NCI-H82 treated with DMSO at 0.1 percent for 48 hours (cell line): ENCODE data around the gene LRCH2.
"Not testable (repeated sequence)": the region's sequence is repeated elsewhere in the genome, so short reads cannot be mapped to it uniquely, and the experiment has no call there.

ENCODE experiments used
- DNase-seq: peaks from one replicate; lab custom pipeline; 2025; ENCODE audit not compliant: unreplicated experiment; lab: John Stamatoyannopoulos, UW

LRCH2 gene

DNA sequence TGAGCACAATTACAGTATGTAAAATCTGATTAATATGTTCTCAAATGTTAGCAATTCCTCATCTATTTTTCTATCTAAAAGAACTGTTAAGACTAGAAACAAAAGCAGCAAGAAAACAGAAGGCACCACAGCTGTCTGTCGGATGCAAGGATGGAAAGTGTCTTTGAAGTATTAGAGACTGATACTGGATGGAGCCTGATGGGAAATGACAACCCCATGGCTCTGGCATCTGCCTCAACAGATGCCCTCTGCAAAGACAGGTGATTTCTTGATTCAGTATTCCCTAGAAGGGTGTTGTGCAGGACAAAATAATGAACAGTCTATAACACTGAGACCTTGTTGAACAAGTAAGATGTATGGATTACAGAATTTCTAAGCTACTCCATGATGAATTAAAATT is 19.7 kb downstream of the LRCH2 start:
- no peak for DNase-seq

DNA sequence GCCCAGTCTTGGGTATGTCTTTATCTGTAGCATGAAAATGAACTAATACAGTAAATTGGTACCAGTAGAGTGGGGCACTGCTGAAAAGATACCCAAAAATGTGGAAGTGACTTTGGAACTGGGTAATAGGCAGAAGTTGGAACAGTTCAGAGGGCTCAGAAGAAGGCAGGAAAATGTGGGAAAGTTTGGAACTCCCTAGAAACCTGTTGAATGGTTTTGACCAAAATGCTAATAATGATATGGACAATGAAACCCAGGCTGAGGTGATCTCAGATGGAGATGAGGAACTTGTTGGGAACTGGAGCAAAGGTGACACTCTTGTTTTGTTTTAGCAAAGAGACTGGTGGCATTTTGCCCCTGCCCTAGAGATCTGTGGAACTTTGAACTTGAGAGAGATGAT is 24.3 kb downstream of the LRCH2 start:
- DNase-seq: not testable (repeated sequence)

DNA sequence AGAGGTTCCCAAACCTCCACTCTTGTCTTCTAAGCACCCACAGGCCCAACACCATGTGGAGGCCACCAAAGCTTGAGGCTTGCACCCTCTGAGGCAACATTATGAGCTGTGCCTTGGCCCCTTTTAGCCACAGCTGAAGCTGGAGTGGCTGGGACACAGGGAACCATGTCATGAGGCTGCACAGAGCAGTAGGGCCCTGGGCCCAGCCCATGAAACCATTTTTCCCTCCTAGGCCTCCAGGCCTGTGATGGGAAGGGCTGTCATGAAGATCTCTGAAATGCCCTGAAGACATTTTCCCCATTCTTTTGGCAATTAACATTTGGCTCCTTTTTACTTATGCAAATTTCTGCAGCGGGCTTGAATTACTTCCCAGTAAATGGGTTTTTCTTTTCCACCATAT is 29.9 kb downstream of the LRCH2 start:
- DNase-seq: no peak

DNA sequence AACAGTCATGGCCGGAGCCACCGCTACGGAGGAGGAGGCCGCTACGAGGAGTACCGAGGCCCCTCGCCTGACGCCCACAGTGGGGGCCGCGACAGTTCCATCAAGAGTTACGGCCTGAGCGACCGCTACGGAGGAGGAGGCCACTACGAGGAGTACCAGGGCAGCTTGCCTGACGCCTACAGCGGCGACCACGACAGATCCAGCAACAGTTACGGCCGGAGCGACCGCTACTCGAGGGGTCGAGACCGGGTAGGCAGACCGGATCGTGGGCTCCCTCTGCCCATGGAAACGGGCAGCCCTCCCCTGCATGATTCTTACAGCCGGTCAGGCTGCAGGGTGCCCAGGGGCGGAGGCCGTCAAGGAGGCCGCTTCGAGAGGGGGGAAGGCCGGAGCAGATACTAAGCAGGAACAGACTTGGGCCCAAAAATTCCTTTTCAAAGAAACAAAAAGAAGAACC is 41.6 kb downstream of the LRCH2 start:
- DNase-seq: no peak

DNA sequence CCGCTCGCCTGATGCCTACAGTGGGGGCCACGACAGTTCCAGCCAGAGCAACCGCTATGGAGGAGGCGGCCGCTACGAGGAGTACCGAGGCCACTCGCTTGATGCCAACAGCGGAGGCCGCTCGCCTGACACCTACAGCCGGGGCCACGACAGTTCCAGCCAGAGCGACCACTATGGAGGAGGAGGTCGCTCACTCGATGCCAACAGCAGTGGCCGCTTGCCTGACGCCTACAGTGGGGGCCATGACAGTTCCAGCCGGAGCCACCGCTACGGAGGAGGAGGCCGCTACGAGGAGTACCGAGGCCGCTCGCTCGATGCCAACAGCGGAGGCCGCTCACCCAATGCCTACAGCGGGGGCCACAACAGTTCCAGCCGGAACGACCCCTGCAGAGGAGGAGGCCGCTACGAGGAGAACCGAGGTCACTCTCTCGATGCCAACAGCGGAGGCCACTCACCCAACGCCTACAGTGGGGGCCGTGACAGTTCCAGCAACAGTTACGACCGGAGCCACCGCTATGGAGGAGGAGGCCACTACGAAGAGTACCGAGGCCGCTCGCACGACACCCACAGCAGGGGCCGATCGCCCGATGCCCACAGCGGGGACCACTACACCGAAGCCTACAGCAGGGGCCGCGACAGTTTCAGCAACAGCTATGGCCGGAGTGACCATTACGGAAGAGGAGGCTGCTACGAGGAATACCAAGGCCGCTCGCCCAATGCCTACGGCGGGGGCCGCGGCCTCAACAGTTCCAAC is 42.2 kb downstream of the LRCH2 start:
- no peak for DNase-seq

DNA sequence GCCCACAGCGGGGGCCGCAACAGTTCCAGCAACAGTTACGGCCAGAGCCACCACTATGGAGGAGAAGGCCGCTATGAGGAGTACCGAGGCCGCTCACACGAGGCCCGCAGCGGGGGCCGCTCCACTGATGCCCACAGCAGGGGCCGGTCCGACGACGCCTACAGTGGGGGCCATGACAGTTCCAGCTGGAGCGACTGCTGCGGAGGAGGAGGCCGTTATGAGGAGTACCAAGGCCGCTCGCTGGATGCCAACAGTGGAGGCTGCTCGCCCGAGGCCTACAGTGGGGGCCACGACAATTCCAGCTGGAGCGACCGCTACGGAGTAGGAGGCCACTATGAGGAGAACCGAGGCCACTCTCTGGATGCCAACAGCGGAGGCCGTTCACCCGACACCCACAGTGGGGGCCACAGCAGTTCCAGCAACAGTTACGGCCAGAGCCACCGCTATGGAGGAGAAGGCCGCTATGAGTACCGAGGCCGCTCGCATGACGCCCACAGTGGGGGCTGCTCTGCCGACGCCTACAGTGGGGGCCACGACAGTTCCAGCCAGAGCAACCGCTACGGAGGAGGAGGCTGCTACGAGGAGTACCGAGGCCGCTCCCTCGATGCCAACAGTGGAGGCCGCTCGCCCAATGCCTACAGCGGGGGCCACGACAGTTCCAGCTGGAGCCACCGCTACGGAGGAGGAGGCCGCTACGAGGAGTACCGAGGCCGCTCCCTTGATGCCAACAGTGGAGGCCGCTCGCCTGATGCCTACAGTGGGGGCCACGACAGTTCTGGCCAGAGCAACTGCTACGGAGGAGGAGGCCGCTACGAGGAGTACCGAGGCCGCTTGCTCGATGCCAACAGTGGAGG is 43.0 kb downstream of the LRCH2 start:
- no peak for DNase-seq

DNA sequence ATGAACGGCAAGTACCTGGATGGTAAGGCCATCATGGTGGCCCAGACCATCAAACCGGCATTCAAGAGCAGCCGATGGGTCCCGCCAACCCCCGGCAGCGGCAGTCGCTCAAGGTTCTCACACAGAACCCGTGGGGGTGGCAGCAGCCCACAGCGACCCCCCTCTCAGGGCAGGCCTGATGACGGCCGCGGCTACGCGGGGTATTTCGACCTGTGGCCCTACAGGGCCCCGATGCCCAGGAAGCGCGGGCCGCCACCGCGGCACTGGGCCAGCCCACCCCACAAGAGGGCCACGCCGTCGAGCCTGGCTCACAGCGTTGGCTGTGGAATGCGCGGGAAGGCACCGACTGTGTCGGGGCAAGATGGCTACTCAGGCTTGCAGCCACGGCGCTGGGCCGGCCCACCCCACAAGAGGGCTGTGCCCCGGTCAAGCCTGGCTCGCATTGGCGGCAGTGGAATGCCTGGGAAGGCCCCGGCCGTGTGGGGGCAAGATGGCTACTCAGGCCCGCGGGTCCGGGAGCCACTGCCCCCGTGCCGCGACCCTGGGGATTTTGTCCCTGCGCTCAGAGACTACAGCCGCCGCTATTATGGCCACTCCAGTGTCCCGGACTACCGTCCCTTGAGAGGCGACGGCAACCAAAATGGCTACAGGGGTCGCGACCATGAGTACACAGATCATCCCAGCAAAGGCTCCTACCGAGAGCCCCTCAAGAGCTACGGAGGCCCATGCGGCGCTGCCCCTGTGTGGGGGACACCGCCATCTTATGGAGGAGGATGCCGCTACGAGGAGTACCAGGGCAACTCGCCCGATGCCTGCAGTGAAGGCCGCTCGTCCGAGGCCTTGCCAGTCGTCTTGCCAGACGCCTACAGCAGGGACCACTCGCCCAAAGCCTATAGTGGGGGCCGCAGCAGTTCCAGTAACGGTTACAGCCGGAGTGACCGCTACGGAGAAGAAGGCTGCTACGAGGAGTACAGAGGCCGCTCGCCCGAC is 44.0 kb downstream of the LRCH2 start:
- no peak for DNase-seq

DNA sequence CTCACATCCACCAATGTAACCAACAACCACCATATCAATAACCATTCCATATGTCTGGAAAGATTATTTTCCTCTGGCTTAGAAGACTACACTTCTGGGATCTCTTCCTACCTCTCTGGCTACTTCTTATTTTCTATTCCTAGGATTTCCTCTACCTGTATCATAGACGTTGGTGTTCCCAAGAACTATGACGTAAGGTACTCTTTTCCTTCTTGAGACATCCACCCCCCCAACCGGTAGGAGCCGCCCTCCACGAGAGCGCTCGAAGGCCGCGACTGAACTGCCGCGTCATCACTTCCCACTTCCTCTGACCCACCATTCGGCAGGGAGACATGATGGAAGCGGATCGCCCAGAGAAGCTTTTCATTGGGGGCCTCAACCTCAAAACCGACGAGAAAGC is 44.8 kb downstream of the LRCH2 start, which contains the start of gene RBMXL3:
TSS of gene RBMXL3 (plus strand) at position 301 of the 400 bp plus-strand sequence. CDS start at position 333, 32 bp downstream.
- no peak for DNase-seq

DNA sequence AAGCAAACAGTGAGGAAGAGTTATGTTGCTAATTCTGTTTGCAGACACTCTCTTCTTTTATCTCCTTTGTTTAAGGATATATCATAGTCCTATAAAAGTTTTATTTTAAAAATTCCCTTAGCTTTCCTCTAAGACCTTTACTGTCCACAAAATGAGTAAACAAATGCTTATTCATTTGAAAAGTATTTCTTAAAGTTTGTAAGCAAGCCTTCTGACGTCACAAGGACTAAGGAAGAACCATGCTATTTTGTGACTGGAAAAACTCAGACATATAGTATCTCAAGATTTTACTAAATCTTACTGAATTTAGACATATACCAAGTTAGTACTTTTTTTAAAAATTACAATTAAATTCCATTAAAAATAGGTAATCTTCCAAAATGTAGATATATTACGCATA is 49.9 kb downstream of the LRCH2 start:
- DNase-seq: no peak

DNA sequence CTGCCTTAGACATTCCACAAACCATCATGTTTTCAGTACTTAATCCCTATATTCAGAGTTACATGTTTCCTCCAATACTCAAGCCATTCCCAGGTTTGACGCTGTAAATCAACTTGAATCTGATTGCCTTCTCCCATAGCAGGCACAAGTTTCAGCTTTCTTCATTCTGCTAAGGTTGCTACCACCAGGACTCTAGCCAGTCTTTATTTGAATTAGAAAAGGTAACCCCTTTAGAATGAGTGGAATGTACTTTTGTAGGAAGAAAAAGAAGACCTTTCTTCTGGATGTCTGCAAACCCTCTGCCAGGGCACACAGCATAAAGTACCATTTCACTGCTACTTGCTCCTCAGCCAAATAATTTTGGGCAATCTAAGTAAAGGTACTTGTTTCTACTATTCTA is 55.4 kb downstream of the LRCH2 start:
- DNase-seq: no peak

DNA sequence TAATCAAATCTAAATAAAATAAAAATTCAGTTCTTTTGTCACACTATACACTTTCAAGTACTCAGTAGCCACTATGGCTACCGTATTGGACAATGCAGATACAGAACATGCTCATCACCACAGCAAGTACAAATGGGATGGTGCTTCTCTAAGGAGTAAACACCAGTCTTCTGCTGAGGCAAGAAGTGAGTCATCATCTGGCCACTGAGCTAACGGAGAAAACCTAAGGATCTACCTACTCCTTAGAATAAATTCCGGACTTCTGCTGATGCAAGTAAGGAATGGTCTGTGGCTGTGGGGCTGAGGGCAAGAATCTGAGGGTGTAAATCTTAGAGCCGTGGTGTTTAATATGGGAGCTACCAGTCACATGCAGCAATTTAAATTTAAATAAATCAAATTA is 56.0 kb downstream of the LRCH2 start:
- DNase-seq: no peak

DNA sequence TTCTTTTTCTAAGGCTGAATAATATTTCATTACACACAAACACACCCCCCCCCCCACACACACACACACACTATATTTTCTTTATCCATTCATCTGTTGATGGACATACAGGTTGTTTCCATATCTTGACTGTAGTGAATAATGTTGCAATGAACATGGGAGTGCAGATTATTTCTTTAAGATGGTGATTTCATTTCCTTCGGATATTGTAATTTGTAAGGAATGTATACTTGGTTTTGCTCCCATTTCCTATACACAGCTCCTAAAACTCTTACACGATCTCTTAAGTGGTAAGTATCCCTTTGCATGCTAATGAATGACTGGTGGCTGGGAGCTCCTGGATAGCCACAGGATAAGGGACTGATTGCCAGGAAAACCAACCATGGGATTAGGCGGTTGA is 59.3 kb downstream of the LRCH2 start:
- DNase-seq: no peak

DNA sequence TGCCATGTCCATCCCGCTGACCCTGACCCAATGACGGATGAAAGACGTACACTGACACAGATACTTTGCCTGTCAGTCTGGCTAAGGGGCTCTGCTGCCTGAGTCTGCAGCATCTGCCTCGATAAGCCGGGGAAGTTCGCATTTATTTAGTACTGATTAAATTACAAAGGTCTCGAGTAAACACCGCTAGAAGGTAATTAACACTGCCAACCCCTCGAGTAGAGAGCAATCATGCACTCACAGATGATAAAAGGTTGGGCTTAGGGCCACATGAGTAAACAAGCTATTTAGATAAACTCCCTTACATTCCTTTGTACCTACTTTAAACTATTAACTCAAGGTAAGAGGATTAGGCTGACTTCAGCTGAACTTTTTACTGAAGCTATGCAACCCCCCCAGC is 60.7 kb downstream of the LRCH2 start:
- peak; percentile 59 for DNase-seq

DNA sequence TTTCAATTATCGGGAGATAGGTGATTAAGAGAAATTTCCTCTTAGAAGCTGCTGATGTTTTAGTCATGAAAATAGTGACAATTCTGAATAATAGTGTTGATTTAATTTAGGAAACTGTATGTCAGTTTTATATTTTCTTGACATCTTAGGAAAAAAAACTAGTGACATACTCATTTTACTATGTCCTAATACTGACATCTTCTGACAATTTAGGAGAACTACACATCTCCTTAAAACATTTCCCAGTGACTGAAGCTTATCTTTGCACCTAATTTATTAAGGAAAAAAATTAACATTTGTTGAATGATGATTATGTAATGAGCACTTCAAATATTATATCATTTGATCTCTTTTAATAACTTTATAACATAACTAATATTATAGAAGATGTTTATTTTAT is 86.7 kb downstream of the LRCH2 start:
- peak; percentile 6 for DNase-seq

DNA sequence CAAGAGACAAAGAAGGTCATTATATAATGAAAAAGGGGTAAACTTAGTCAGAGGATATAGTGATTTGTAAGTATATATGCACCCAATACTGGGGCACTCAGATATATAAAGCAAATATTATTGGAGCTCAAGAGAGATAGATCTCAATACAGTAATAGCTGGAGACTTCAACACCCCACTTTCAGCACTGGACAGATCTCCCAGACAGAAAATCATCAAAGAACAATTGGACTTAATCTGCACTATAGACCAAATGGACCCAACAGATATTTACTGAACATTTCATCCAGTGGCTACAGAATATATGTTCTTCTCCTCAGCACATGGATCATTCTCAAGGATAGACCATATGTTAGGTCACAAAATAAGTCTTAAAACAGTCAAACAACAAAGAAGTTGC is 91.8 kb downstream of the LRCH2 start:
- no peak for DNase-seq

DNA sequence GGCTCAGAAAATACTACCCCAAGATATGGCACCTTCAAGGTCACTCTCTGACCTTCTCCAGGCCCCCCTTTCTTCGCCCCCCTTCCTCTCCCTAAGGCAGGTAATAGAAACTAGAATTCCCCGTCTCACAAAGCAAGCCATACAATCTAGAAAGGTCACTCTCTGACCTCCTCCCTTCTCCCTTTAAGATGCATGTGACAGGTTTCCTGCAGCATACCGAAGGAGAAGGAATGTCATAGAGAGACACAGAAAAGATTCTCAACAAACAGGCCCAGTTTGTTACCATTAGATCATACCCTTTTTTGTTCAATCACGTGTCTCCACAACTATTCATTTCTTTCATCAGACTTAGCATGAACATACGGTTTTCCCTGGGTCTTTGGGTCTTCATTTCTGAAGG is 95.9 kb downstream of the LRCH2 start:
- DNase-seq: no peak

DNA sequence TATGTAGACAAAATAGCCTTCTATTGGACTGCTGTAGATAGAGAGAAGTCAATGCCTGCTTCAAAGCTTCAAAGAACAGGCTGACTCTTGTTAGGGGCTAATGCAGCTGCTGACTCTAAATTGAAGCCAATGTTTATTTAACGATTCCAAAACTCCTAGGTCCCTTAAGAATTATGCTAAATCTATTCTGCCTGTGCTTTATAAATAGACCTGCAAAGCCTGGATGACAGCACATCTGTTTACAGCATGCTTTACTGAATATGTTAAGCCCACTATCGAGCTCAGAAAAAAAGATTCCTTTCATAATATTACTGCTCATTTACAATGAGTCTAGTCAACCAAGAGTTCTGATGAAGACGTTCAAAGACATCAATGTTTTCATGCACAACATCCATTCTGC is 99.5 kb downstream of the LRCH2 start:
- no peak for DNase-seq

DNA sequence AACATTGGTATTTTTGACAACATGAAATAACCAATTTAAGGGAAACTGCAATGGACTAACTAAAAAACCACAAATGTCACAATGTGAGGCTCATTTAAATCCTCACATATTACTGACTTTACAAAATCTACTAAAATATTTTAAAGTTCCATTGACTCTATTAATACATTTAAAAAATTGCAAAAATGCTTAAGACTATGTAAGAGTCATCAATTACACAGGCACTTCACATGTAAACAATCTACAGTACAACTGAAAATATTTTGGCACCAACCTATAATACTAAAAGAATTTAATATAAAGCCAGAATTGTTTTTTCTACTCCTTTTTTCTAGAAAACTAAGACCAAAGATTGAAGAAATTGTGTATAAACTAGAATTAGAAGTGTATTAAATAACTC is 121.5 kb downstream of the LRCH2 start:
- DNase-seq: no peak

DNA sequence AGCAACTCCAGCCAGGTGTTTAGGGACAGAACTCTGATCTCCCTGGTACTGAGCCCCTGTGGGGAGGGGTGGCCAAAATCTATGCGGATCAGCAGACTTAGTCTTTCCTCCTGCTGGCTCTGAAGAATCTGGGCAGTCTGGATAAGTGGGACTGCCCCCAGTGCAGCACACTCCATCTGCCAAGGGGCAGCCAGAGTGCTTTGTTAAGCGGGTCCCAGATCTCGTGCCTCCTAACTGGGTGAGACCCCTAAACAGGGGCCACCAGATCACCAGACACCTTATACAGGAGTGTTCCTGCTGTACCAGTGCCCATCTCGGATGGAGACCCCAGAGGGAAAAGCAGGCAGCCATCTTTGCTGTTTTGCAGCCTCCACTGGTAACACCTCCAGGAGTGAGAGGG is 135.0 kb downstream of the LRCH2 start:
- no peak for DNase-seq

DNA sequence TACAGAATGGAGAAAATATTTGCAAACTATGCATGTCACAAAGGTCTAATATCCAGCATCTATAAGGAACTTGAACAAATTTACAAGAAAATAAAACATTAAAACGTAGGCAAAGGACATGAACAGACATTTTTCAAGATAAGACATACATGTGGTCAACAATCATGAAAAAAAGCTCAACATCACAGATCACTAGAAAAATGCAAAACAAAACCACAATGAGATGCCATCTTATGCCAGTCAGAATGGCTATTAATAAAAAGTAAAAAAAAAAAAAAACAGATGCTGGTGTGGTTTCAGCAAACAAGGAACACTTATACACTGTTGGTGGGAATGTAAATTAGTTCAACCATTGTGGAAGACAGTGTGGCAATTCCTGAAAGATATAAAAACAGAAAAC is 140.7 kb downstream of the LRCH2 start:
- no peak for DNase-seq

DNA sequence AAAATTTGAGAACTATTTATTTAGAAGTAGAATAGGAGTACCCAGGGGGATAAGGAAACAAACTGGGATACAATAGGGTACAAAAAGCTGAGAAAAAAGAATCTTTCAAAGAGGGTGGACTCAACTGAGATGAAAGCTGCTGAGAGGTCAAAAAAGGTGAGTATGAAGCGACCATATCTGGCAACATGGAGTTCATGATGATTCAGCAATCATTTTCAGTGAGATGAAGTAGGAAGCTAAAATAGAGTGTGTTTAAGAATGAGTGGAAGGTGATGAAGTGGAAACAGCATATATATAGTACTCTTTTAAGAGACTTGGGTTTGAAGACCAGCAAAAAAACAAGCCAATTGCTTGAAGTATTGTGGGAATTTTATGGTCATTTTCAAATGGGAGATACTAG is 144.5 kb downstream of the LRCH2 start:
- DNase-seq: no peak
